B cell (primary cell): Measurements from ENCODE around the gene LRBA. TPM values are rescaled to one million over a fixed set of nuclear protein-coding genes. Genes with fewer than 3 reads are reported as not detected.
"Not testable (repeated sequence)": the region's sequence is repeated elsewhere in the genome, so short reads cannot be mapped to it uniquely, and the experiment has no call there.

ENCODE experiments used
- ATAC-seq: fragments of 200-7000 bp; cut with Tn5 transposase; one replicate; pipeline ENCODE4 v1.10.0; 2021; ENCODE audit warnings: low read depth, mild to moderate bottlenecking, moderate number of reproducible peaks, moderate library complexity
- CTCF ChIA-PET: fragments of 350-600 bp; sonication (Branson Sonifier 250); formaldehyde crosslinking; loops from one replicate; lab custom pipeline; 2021; ENCODE audit warnings: antibody characterized with exemption, inconsistent platforms; lab: Charles Lee
- POLR2A ChIA-PET: fragments of 350-600 bp; sonication (Branson Sonifier 250); formaldehyde crosslinking; loops from one replicate; lab custom pipeline; 2021; ENCODE audit warnings: antibody characterized with exemption; lab: Charles Lee
- DNase-seq: peaks from one replicate; pipeline ENCODE4 v3.0.0; 2013
- H2AFZ ChIP-seq: 2 replicates; pipeline ENCODE4 v1.6.1; 2012; ENCODE audit warnings: mild to moderate bottlenecking, low read depth, low read length; ENCODE audit not compliant: insufficient read depth, poor library complexity, severe bottlenecking
- H3K27ac ChIP-seq, 2 donors: 1 replicate in 1 of 2; 2 replicates in 1 of 2; pipeline ENCODE4 v1.5.1; 2012 to 2013; ENCODE audit warnings: low read length in 2 of 2, mild to moderate bottlenecking in 2 of 2, moderate library complexity in 1 of 2
- H3K27me3 ChIP-seq, 4 experiments: fragments of 200-600 bp in 1 of 4; sonication (generic) in 1 of 4; replicated peaks in 1 of 4; 1 replicate in 2 of 4; 2 replicates in 2 of 4; pipeline versions ENCODE4 v1.6.1 to v1.7.0; 2013 to 2016; ENCODE audit warnings: low read length in 3 of 4, mild to moderate bottlenecking in 2 of 4, mixed read lengths in 1 of 4, moderate library complexity in 1 of 4; ENCODE audit not compliant: insufficient read depth in 4 of 4, control insufficient read depth in 3 of 4; ENCODE audit errors: control extremely low read depth in 1 of 4
- H3K36me3 ChIP-seq, 2 experiments: replicated peaks in 1 of 2; 1 replicate in 1 of 2; 2 replicates in 1 of 2; pipeline versions ENCODE4 v1.6.1 to v1.7.1; 2013; ENCODE audit warnings: low read length in 1 of 2; ENCODE audit not compliant: insufficient read depth in 2 of 2, control insufficient read depth in 1 of 2; ENCODE audit errors: control extremely low read depth in 1 of 2, extremely low read depth in 1 of 2
- H3K4me1 ChIP-seq, 2 donors: fragments of 200-600 bp in 1 of 2; sonication (generic) in 1 of 2; 1 replicate in 1 of 2; 2 replicates in 1 of 2; pipeline versions ENCODE4 v1.5.1 to v1.6.1; 2013 to 2017; ENCODE audit warnings: low read length in 2 of 2; ENCODE audit not compliant: control insufficient read depth in 2 of 2, insufficient read depth in 2 of 2
- H3K4me2 ChIP-seq: replicated peaks from 2 replicates; pipeline ENCODE3; 2012; ENCODE audit warnings: mild to moderate bottlenecking, low read depth, low read length; ENCODE audit not compliant: poor library complexity, severe bottlenecking
- H3K4me3 ChIP-seq, 5 experiments: fragments of 200-600 bp in 1 of 5; sonication (generic) in 1 of 5; 1 replicate in 3 of 5; 2 replicates in 2 of 5; pipeline versions ENCODE4 v1.5.1 to v1.7.0; 2011 to 2016; ENCODE audit warnings: low read length in 4 of 5, mild to moderate bottlenecking in 4 of 5, low read depth in 2 of 5, control low read depth in 1 of 5, moderate library complexity in 1 of 5; ENCODE audit not compliant: insufficient read depth in 1 of 5; ENCODE audit errors: control extremely low read depth in 1 of 5, extremely low read depth in 1 of 5
- H3K79me2 ChIP-seq: fragments of 200-600 bp; sonication (generic); one replicate; pipeline ENCODE4 v1.6.0; 2016; ENCODE audit warnings: low read length; ENCODE audit not compliant: control insufficient read depth, insufficient read depth
- H3K9ac ChIP-seq: fragments of 200-600 bp; sonication (generic); 2 replicates; pipeline ENCODE4 v1.6.1; 2017; ENCODE audit warnings: mild to moderate bottlenecking, low read length, moderate library complexity
- H3K9me3 ChIP-seq, 3 donors: one replicate each; pipeline versions ENCODE4 v1.6.1 to v1.7.1; 2013; ENCODE audit warnings: low read length in 2 of 3; ENCODE audit not compliant: control insufficient read depth in 2 of 3, insufficient read depth in 1 of 3; ENCODE audit errors: control extremely low read depth in 1 of 3
- H4K20me1 ChIP-seq: 2 replicates; pipeline ENCODE4 v1.6.0; 2012; ENCODE audit warnings: mild to moderate bottlenecking, low read length; ENCODE audit not compliant: insufficient read depth, control insufficient read depth, poor library complexity, severe bottlenecking
- H3K27ac Mint-ChIP-seq: one replicate; pipeline ENCODE4 v1.8.0; 2021; ENCODE audit warnings: mixed read lengths
- H3K27me3 Mint-ChIP-seq: one replicate; pipeline ENCODE4 v1.8.0; 2021; ENCODE audit warnings: mixed read lengths
- H3K4me1 Mint-ChIP-seq: one replicate; pipeline ENCODE4 v1.8.0; 2021; ENCODE audit warnings: mixed read lengths
- H3K4me3 Mint-ChIP-seq: one replicate; pipeline ENCODE4 v1.8.0; 2021; ENCODE audit warnings: mixed read lengths
- H3K9me3 Mint-ChIP-seq: one replicate; pipeline ENCODE4 v1.8.0; 2022; ENCODE audit warnings: mixed read lengths; ENCODE audit not compliant: insufficient read depth
- EZH2 ChIP-seq: IDR thresholded peaks from 2 replicates; pipeline ENCODE4 v1.6.1; 2012; ENCODE audit warnings: borderline replicate concordance, low read depth, mild to moderate bottlenecking, moderate library complexity, low read length; ENCODE audit not compliant: insufficient read depth, poor library complexity, severe bottlenecking
- WGBS: methylation state at CpG from one replicate; pipeline ENCODE4 v1.1.5; 2013; ENCODE audit warnings: missing lambda C conversion rate; ENCODE audit not compliant: insufficient coverage; 5-methylcytosine and 5-hydroxymethylcytosine counted together
- intact Hi-C: fragments of 100-400 bp; cut with micrococcal nuclease; formaldehyde crosslinking; loops from one replicate; pipeline ENCODE4 v1.10.0; 2022
- polyA plus RNA-seq: library from polyadenylated mRNA; depleted of rRNA; stranded (reverse); fragments of >200 nt; gene quantifications from 2 replicates; pipeline ENCODE4 v1.2.3, GENCODE V29; 2012
- total RNA-seq, 2 donors: library from RNA; stranded (reverse); fragments of 120-200 nt in 1 of 2; gene quantifications; 1 replicate in 1 of 2; 2 replicates in 1 of 2; pipeline versions ENCODE4 v1.2.3 to v1.2.4, GENCODE V29; 2013 to 2022
- TF ChIP-seq, protein P1 (sequence below): fragments of 200-600 bp; IDR thresholded peaks from one replicate; pipeline ENCODE4 v1.8.0; 2022; ENCODE audit warnings: antibody characterized with exemption, mild to moderate bottlenecking

Gene LRBA
- total and polyA plus RNA-seq, 2 donors (not counting 1 experiment from before 2014, with no cell fraction given), result 17.5 to 86.7 TPM

- Histone ChIP-seq H3K4me2 (no peak overlapping the region), H3K9ac (no peak overlapping the region), H3K27ac (no peak overlapping the region), H3K9me3 (peaks cover 0 to 3% (median 0%) of the 10 kb centered on the region in 3 donors), H3K27me3 (no peaks in the 10 kb centered on the region), H3K79me2 (no peaks in the 10 kb centered on the region), H3K4me1 (no peaks in the 10 kb centered on the region), H4K20me1 (no peaks in the 10 kb centered on the region), H2AFZ (no peak overlapping the region), H3K4me3 (no peak overlapping the region), H3K36me3 (no peaks in the 10 kb centered on the region)
- CTCF ChIA-PET, result no interaction called here
- Mint-ChIP-seq H3K27me3 (no peaks in the 10 kb centered on the region), H3K9me3 (no peaks in the 10 kb centered on the region), H3K4me3 (no peak overlapping the region), H3K27ac (no peak overlapping the region), H3K4me1 (no peaks in the 10 kb centered on the region)
- WGBS, result no CpG with 5 or more reads among the region's 1 CpG
- DNase-seq (no peak), ATAC-seq (no peak)
- POLR2A ChIA-PET, result no interaction called here
- TF ChIP-seq EZH2, result no peak
- TF ChIP-seq, protein P1, sequence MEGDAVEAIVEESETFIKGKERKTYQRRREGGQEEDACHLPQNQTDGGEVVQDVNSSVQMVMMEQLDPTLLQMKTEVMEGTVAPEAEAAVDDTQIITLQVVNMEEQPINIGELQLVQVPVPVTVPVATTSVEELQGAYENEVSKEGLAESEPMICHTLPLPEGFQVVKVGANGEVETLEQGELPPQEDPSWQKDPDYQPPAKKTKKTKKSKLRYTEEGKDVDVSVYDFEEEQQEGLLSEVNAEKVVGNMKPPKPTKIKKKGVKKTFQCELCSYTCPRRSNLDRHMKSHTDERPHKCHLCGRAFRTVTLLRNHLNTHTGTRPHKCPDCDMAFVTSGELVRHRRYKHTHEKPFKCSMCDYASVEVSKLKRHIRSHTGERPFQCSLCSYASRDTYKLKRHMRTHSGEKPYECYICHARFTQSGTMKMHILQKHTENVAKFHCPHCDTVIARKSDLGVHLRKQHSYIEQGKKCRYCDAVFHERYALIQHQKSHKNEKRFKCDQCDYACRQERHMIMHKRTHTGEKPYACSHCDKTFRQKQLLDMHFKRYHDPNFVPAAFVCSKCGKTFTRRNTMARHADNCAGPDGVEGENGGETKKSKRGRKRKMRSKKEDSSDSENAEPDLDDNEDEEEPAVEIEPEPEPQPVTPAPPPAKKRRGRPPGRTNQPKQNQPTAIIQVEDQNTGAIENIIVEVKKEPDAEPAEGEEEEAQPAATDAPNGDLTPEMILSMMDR, result no peak
- intact Hi-C loops, result no loop called here
Measured at GRCh38 chr4:150662686-150663085, 352.4 kb downstream of the LRBA start.

- H3K79me2 ChIP-seq, H3K9me3 ChIP-seq, H3K4me3 ChIP-seq, H2AFZ ChIP-seq, H4K20me1 ChIP-seq, H3K4me1 Mint-ChIP-seq, H3K4me3 Mint-ChIP-seq, H3K4me1 ChIP-seq, CTCF ChIA-PET, H3K4me2 ChIP-seq, H3K27ac ChIP-seq, POLR2A ChIA-PET, H3K27ac Mint-ChIP-seq, H3K9me3 Mint-ChIP-seq, ATAC-seq, H3K27me3 Mint-ChIP-seq, H3K27me3 ChIP-seq, DNase-seq, H3K9ac ChIP-seq, intact Hi-C loops, H3K36me3 ChIP-seq: not testable (repeated sequence)
- WGBS, result 86% methylated on average over 1 of the region's 6 CpGs
Measured at GRCh38 chr4:150661551-150661950, 353.5 kb downstream of the LRBA start.

- H3K36me3 ChIP-seq, H3K9ac ChIP-seq, H3K4me2 ChIP-seq, H3K4me3 Mint-ChIP-seq, H4K20me1 ChIP-seq, H3K79me2 ChIP-seq, H3K27ac Mint-ChIP-seq, H3K4me3 ChIP-seq, H3K4me1 Mint-ChIP-seq, intact Hi-C loops, H2AFZ ChIP-seq, H3K4me1 ChIP-seq, DNase-seq, H3K27ac ChIP-seq, CTCF ChIA-PET, H3K9me3 Mint-ChIP-seq, POLR2A ChIA-PET, ATAC-seq, H3K9me3 ChIP-seq, H3K27me3 ChIP-seq, H3K27me3 Mint-ChIP-seq: not testable (repeated sequence)
- no CpG with 5 or more reads among the region's 1 CpG for WGBS
Measured at GRCh38 chr4:150658258-150658657, 356.8 kb downstream of the LRBA start.
